KMS-11 (cell line): ENCODE measurements around the gene THOC5.

ENCODE experiments used
- H2AFZ ChIP-seq: fragments of 200-600 bp; sonication (generic); 2 replicates; pipeline ENCODE4 v1.6.1; 2016; ENCODE audit warnings: antibody characterized with exemption, mixed run types, low read depth
- H3K27ac ChIP-seq: fragments of 200-600 bp; sonication (generic); 2 replicates; pipeline ENCODE4 v1.6.1; 2016; ENCODE audit warnings: mild to moderate bottlenecking, mixed run types
- H3K27me3 ChIP-seq: fragments of 200-600 bp; sonication (generic); 2 replicates; pipeline ENCODE4 v1.6.1; 2017; ENCODE audit warnings: mild to moderate bottlenecking, low read depth, mixed run types, moderate library complexity; ENCODE audit not compliant: insufficient read depth
- H3K36me3 ChIP-seq: fragments of 200-600 bp; sonication (generic); 2 replicates; pipeline ENCODE4 v1.6.1; 2017; ENCODE audit warnings: mild to moderate bottlenecking, mixed run types; ENCODE audit not compliant: insufficient read depth
- H3K4me1 ChIP-seq: fragments of 200-600 bp; sonication (generic); 2 replicates; pipeline ENCODE4 v1.6.1; 2016; ENCODE audit warnings: mild to moderate bottlenecking, low read depth, mixed run types; ENCODE audit not compliant: poor library complexity, severe bottlenecking
- H3K4me2 ChIP-seq: fragments of 200-600 bp; sonication (generic); 2 replicates; pipeline ENCODE4 v1.7.0; 2016; ENCODE audit warnings: mild to moderate bottlenecking, mixed run types
- H3K4me3 ChIP-seq: fragments of 200-600 bp; sonication (generic); IDR thresholded peaks from 2 replicates; pipeline ENCODE4 v1.6.1; 2017; ENCODE audit warnings: low read depth, low read length, mixed read lengths; ENCODE audit not compliant: insufficient read depth
- H3K79me2 ChIP-seq: fragments of 200-600 bp; sonication (generic); 2 replicates; pipeline ENCODE4 v1.6.1; 2016; ENCODE audit warnings: low read depth, mixed run types; ENCODE audit not compliant: insufficient read depth
- H3K9ac ChIP-seq: fragments of 200-600 bp; sonication (generic); 2 replicates; pipeline ENCODE4 v1.6.1; 2016; ENCODE audit warnings: mild to moderate bottlenecking, mixed run types
- H4K20me1 ChIP-seq: fragments of 200-600 bp; sonication (generic); 2 replicates; pipeline ENCODE4 v1.6.1; 2016; ENCODE audit warnings: mild to moderate bottlenecking, mixed run types; ENCODE audit not compliant: insufficient read depth
- CTCF ChIP-seq: fragments of 200-600 bp; sonication (generic); conservative IDR thresholded peaks from 2 replicates; pipeline ENCODE4 v1.6.1; 2017; ENCODE audit warnings: low read depth, mild to moderate bottlenecking, antibody characterized with exemption, low read length, moderate library complexity, mixed read lengths

THOC5 gene

GRCh38 chr22:29509298-29509697 lies 44.3 kb downstream of the THOC5 start:
- Histone ChIP-seq H3K9ac (no peak overlapping the region), H3K36me3 (no peaks in the 10 kb centered on the region), H3K4me3 (no peak overlapping the region), H3K27ac (no peak overlapping the region), H3K79me2 (no peaks in the 10 kb centered on the region), H2AFZ (no peak overlapping the region), H4K20me1 (no peaks in the 10 kb centered on the region), H3K4me2 (no peak overlapping the region), H3K4me1 (peaks cover 1% of the 10 kb centered on the region), H3K27me3 (no peaks in the 10 kb centered on the region)
- no peak for TF ChIP-seq CTCF

GRCh38 chr22:29503811-29504372 lies 49.7 kb downstream of the THOC5 start:
- H4K20me1 ChIP-seq: no peaks in the 10 kb centered on the region
- peaks cover 6% of the 10 kb centered on the region for H3K4me1 ChIP-seq
- no peaks in the 10 kb centered on the region for H3K27me3 ChIP-seq
- H2AFZ ChIP-seq: no peak overlapping the region
- no peak for TF ChIP-seq CTCF
- no peak overlapping the region for H3K4me3 ChIP-seq
- H3K9ac ChIP-seq: no peak overlapping the region
- no peak overlapping the region for H3K27ac ChIP-seq
- no peak overlapping the region for H3K4me2 ChIP-seq
- no peaks in the 10 kb centered on the region for H3K36me3 ChIP-seq
- no peaks in the 10 kb centered on the region for H3K79me2 ChIP-seq

DNA sequence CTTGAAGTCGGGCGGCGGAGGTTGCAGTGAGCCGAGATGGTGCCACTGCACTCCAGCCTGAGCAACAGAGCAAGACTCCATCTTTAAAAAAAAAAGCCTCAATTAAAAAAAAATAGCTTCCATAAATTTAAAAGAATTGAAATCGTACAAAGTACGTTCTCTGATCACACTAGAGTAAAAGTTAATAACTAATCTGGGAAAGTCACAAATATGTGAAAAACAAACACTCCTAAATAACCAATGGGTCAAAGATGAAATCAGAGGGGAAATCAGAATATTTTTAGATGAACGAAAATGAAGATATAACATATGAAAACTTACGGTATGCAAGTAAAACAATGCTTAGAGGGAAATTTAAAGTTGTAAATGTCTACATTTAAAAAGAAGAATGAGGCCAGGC lies 53.7 kb downstream of the THOC5 start:
- TF ChIP-seq CTCF: no peak
- H3K4me3 ChIP-seq: no peak overlapping the region
- no peak overlapping the region for H3K27ac ChIP-seq
- H2AFZ ChIP-seq: no peak overlapping the region
- H3K4me1 ChIP-seq: peaks cover 6% of the 10 kb centered on the region
- H3K4me2 ChIP-seq: no peak overlapping the region
- no peaks in the 10 kb centered on the region for H3K79me2 ChIP-seq
- no peaks in the 10 kb centered on the region for H3K27me3 ChIP-seq
- H4K20me1 ChIP-seq: no peaks in the 10 kb centered on the region
- no peaks in the 10 kb centered on the region for H3K36me3 ChIP-seq
- H3K9ac ChIP-seq: no peak overlapping the region

DNA sequence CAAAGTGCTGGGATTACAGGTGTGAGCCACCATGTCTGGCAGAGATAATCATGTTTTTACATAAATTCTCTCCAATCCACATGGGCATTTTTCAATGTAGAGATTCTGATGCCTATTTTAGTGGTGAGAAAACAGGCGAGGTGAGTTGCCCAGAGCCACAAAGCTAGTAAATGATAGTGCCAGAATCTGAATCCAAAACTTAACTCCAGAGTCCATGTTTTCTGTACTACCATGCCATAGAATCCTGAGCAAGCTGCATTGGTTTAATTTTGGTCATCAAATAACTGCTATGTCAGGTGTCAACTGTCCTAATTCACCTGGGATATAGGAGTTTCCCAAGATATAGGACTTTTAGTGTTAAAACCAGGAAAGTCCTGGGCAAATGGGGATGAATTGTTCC lies 59.9 kb downstream of the THOC5 start:
- no peaks in the 10 kb centered on the region for H4K20me1 ChIP-seq
- TF ChIP-seq CTCF: no peak
- no peak overlapping the region for H2AFZ ChIP-seq
- H3K27ac ChIP-seq: no peak overlapping the region
- H3K79me2 ChIP-seq: no peaks in the 10 kb centered on the region
- no peaks in the 10 kb centered on the region for H3K36me3 ChIP-seq
- no peaks in the 10 kb centered on the region for H3K4me1 ChIP-seq
- H3K4me3 ChIP-seq: no peak overlapping the region
- H3K4me2 ChIP-seq: no peak overlapping the region
- H3K27me3 ChIP-seq: no peaks in the 10 kb centered on the region
- H3K9ac ChIP-seq: no peak overlapping the region
